ENCODE measurements around the gene RBPMS2.

Gene RBPMS2

DNA sequence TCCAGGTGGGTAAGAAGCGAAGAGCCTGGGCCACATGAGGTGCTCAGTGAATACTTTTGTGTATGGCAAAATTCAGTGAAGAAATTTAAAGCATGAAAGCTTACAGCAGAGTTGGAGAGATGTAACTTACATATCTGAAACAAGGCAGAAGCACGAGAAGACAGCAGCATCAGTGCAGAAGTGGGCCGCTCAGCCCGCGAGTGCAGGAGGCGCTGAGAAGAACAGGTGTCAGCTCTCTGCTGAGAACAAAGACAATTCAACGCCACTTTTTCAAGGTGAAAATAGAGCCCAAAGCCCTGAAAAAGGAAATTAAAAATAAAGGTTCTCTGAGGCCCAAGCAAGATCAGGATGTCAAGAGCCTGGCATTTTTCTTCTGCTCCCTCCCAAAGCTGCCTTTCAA lies 58.3 kb downstream of the RBPMS2 start:
- no peaks in the 10 kb centered on the region for H3K79me2 ChIP-seq (ENCODE audit: low read length)
- no peaks in the 10 kb centered on the region for H3K36me3 ChIP-seq (replicated peaks; ENCODE audit: low read depth, low read length)
- no peaks in the 10 kb centered on the region for H4K20me1 ChIP-seq (ENCODE audit: insufficient read depth, low read length)
- no peak overlapping the region for H3K4me3 ChIP-seq (ENCODE audit: low read length)
- H3K9me3 ChIP-seq (ENCODE audit: insufficient read depth, low read length): no peaks in the 10 kb centered on the region
- no peak overlapping the region for H3K4me2 ChIP-seq (ENCODE audit: low read length)
- no peaks in the 10 kb centered on the region for H3K4me1 ChIP-seq (ENCODE audit: low read length)
- no peak overlapping the region for H2AFZ ChIP-seq (ENCODE audit: low read depth, low read length)
- H3K27me3 ChIP-seq (ENCODE audit: low read depth, low read length): no peaks in the 10 kb centered on the region
- H3K9ac ChIP-seq (ENCODE audit: low read length): no peak overlapping the region
- no peak overlapping the region for H3K27ac ChIP-seq (ENCODE audit: low read length)
- no peak for TF ChIP-seq EZH2phosphoT487 (IDR thresholded peaks at IDR 0.05; ENCODE audit: low read depth)
- TF ChIP-seq, protein P1, sequence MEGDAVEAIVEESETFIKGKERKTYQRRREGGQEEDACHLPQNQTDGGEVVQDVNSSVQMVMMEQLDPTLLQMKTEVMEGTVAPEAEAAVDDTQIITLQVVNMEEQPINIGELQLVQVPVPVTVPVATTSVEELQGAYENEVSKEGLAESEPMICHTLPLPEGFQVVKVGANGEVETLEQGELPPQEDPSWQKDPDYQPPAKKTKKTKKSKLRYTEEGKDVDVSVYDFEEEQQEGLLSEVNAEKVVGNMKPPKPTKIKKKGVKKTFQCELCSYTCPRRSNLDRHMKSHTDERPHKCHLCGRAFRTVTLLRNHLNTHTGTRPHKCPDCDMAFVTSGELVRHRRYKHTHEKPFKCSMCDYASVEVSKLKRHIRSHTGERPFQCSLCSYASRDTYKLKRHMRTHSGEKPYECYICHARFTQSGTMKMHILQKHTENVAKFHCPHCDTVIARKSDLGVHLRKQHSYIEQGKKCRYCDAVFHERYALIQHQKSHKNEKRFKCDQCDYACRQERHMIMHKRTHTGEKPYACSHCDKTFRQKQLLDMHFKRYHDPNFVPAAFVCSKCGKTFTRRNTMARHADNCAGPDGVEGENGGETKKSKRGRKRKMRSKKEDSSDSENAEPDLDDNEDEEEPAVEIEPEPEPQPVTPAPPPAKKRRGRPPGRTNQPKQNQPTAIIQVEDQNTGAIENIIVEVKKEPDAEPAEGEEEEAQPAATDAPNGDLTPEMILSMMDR (IDR thresholded peaks at IDR 0.05; ENCODE audit: low read depth, low read length): no peak

DNA sequence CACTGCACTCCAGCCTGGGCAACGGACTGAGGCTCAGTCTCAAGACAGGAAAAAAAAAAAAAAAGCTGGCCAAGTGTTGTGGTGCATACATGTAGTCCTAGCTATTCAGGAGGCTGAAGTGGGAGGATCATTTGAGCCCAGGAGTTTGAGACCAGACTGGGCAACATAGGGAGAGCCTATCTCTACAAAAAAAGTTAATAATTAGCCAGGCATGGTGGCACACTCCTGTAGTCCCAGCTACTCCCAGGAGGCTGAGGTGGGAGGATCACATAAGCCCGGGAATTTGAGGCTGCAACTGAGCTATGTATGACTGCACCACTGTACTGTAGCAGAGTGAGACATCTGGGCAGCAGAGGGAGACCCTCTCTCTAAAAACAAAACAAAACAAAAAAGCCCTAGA lies 58.9 kb downstream of the RBPMS2 start:
- Histone ChIP-seq H3K36me3 (replicated peaks; ENCODE audit: low read depth, low read length) (no peaks in the 10 kb centered on the region), H3K27me3 (ENCODE audit: low read depth, low read length) (no peaks in the 10 kb centered on the region), H4K20me1 (ENCODE audit: insufficient read depth, low read length) (no peaks in the 10 kb centered on the region), H3K79me2 (ENCODE audit: low read length) (no peaks in the 10 kb centered on the region), H3K4me1 (ENCODE audit: low read length) (no peaks in the 10 kb centered on the region), H2AFZ (ENCODE audit: low read depth, low read length) (no peak overlapping the region), H3K9ac (ENCODE audit: low read length) (no peak overlapping the region), H3K4me3 (ENCODE audit: low read length) (no peak overlapping the region), H3K4me2 (ENCODE audit: low read length) (no peak overlapping the region), H3K27ac (ENCODE audit: low read length) (no peak overlapping the region), H3K9me3 (ENCODE audit: insufficient read depth, low read length) (no peaks in the 10 kb centered on the region)
- TF ChIP-seq, protein P1 (IDR thresholded peaks at IDR 0.05; ENCODE audit: low read depth, low read length): no peak
- TF ChIP-seq EZH2phosphoT487 (IDR thresholded peaks at IDR 0.05; ENCODE audit: low read depth): no peak

DNA sequence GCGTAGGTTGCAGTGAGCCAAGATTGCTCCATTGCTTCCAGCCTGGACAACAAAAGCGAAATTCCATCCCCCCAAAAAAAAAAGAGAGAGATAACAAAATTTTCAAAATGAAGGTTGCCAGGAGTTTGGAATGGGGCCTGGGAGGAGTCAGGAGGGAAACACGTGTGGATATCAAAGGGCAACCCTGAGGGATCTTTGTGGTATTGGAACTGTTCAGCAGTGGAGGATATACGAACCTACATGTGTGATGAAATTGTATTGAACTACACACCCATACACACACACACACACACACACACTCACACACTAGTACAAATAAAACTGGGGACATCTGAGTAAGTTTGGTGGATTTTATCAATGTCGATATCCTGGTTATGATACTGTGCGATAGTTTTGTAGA lies 61.8 kb downstream of the RBPMS2 start:
- Histone ChIP-seq H3K9ac (ENCODE audit: low read length) (no peak overlapping the region), H3K9me3 (ENCODE audit: insufficient read depth, low read length) (no peaks in the 10 kb centered on the region), H3K27ac (ENCODE audit: low read length) (no peak overlapping the region), H4K20me1 (ENCODE audit: insufficient read depth, low read length) (no peaks in the 10 kb centered on the region), H3K4me3 (ENCODE audit: low read length) (no peak overlapping the region), H3K79me2 (ENCODE audit: low read length) (no peaks in the 10 kb centered on the region), H3K4me2 (ENCODE audit: low read length) (no peak overlapping the region), H3K4me1 (ENCODE audit: low read length) (no peaks in the 10 kb centered on the region), H3K27me3 (ENCODE audit: low read depth, low read length) (no peaks in the 10 kb centered on the region), H2AFZ (ENCODE audit: low read depth, low read length) (no peak overlapping the region), H3K36me3 (replicated peaks; ENCODE audit: low read depth, low read length) (no peaks in the 10 kb centered on the region)
- TF ChIP-seq EZH2phosphoT487 (IDR thresholded peaks at IDR 0.05; ENCODE audit: low read depth): no peak
- TF ChIP-seq, protein P1 (IDR thresholded peaks at IDR 0.05; ENCODE audit: low read depth, low read length): no peak

DNA sequence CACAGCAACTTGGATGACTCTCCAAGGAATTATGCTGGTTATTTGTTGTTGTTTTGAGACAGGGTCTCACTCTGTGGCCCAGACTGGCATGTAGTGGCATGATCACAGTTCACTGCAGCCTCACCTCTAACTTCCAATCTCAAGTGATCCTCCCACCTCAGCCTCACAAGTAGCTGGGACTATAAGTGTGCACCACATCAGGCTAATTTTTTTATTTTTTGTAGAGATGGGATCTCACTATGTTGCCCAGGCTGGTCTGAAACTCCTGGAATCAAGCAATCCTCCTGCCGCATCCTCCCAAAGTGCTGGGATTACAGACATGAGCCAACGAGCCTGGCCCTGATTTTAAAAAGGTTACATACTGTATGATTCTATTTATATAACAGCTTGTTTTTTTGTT lies 63.0 kb downstream of the RBPMS2 start:
- TF ChIP-seq EZH2phosphoT487 (IDR thresholded peaks at IDR 0.05; ENCODE audit: low read depth): no peak
- TF ChIP-seq, protein P1 (IDR thresholded peaks at IDR 0.05; ENCODE audit: low read depth, low read length): no peak
- H3K9me3 ChIP-seq (ENCODE audit: insufficient read depth, low read length): no peaks in the 10 kb centered on the region
- no peak overlapping the region for H3K9ac ChIP-seq (ENCODE audit: low read length)
- no peaks in the 10 kb centered on the region for H3K4me1 ChIP-seq (ENCODE audit: low read length)
- no peak overlapping the region for H3K4me2 ChIP-seq (ENCODE audit: low read length)
- no peak overlapping the region for H3K4me3 ChIP-seq (ENCODE audit: low read length)
- H3K27me3 ChIP-seq (ENCODE audit: low read depth, low read length): no peaks in the 10 kb centered on the region
- H2AFZ ChIP-seq (ENCODE audit: low read depth, low read length): no peak overlapping the region
- H3K79me2 ChIP-seq (ENCODE audit: low read length): no peaks in the 10 kb centered on the region
- no peaks in the 10 kb centered on the region for H3K36me3 ChIP-seq (replicated peaks; ENCODE audit: low read depth, low read length)
- H3K27ac ChIP-seq (ENCODE audit: low read length): no peak overlapping the region
- H4K20me1 ChIP-seq (ENCODE audit: insufficient read depth, low read length): no peaks in the 10 kb centered on the region

Measured in OCI-LY3 (cell line).